ENCODE data around the gene KCNMA1. TPM values are rescaled to one million over a fixed set of nuclear protein-coding genes. Genes with fewer than 3 reads are reported as not detected.

The KCNMA1 gene
- total and polyA plus RNA-seq, 8 donors, result 2.8 to 21.1 (median 4.3) TPM

DNA sequence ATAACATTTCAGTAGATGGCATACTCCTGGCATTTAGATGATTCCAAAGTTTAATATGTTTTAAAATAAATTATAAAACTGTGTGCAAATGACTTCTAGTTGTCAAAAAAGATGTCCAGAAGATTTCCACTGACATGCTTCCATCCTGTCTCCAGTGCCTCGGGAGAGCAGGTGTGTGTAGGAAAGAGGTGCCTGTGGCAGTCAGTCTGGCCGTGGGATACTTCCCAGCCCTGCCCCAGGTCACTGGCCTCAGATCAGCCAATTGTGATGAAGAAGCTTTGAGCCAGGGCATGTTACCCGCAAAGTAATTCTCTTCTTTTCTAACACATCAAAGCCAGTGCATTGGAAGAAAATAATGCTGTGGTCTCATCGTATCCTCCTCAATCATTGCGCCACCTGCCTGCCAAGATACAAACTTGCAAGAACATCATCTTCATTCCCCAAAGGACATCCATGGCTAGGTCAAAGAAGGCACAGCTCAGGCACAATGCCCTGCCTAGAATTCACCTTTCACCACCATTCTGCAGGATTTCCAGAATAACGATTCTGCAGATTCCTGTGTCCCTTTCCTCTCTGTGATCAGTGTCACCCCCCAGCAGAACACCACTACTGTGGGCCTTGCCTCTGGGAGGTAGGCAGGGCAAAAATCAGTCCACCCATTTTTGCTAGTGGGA is 6.3 kb upstream of the KCNMA1 start:
- Histone ChIP-seq H3K4me3 (no peak overlapping the region), H3K4me1 (peaks cover 0 to 5% of the 10 kb centered on the region in 2 donors), H3K27ac (no peak overlapping the region), H3K9me3 (no peaks in the 10 kb centered on the region), H3K27me3 (peaks cover 6 to 76% of the 10 kb centered on the region in 2 donors), H3K36me3 (no peaks in the 10 kb centered on the region)
- ATAC-seq, result peak; percentile 73
- peak in 1 of 4 donors; percentile 34 for DNase-seq
- TF ChIP-seq CTCF (IDR thresholded peaks at IDR 0.05), result peak; percentile 36 to 39
- intact Hi-C loops (cut with DNase I), result loop anchor here (10.0 kb wide), 2 partner anchors 249 to 469 kb away; no protein-coding TSS in a partner anchor

DNA sequence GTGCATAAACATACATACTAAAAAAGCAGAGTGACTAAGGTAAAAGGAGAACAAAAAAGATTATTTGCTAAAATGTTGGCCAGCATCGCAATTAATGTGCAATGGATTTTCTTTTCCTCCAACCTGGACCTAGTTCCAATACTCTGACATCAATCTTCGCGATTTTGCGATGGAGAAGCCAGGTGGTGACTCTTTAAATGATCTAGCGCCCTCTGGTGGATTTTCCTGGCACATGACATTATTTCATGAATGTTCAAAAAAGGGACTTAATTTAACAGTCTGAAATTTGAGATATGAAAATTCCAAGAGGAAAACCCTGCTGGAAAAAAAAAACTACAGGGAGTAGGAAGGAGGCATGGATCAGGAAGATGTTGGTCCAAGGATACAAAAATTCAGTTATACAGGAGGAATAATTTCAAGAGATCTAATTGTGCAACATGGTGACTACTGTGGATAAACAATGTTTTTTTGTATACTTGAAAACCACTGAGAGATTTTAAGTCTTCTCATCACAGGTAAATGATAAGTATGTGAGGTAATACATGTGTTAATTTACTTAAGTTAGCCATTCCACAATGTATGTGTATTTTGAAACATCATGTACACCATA is 4.3 kb upstream of the KCNMA1 start:
- Histone ChIP-seq H3K27ac (no peak overlapping the region), H3K36me3 (no peaks in the 10 kb centered on the region), H3K4me1 (peaks cover 0 to 12% of the 10 kb centered on the region in 2 donors), H3K9me3 (no peaks in the 10 kb centered on the region), H3K27me3 (peaks cover 23 to 77% of the 10 kb centered on the region in 2 donors), H3K4me3 (no peak overlapping the region)
- TF ChIP-seq CTCF (IDR thresholded peaks at IDR 0.05), result peak; percentile 71 to 72
- ATAC-seq, result peak; percentile 69
- intact Hi-C loops (cut with DNase I), result loop anchor here (10.0 kb wide), 2 partner anchors 247 to 467 kb away; no protein-coding TSS in a partner anchor
- DNase-seq, result peak in 2 of 4 donors; percentile 66 to 72

DNA sequence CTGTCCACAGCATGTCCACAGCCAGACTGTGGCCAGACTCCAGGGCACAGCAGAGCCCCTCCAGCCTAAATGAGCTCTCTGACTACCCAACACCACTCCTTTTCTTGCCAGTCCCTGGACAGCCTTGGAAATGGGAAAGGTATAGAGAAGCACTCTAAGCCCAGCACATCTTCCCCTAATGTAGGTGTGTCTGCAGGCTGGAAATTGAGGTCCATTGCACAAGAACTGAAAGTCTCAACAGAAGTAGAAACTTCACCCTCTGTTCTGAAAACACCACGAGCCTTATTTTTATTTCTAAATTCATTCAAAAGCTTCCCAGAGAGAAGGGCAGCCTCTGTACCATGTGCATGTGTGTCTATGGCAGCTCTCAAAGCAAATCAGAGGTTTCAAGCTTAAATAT is 3.7 kb upstream of the KCNMA1 start:
- no peak overlapping the region for H3K4me3 ChIP-seq
- H3K9me3 ChIP-seq, result no peaks in the 10 kb centered on the region
- H3K27me3 ChIP-seq, result peaks cover 28 to 77% of the 10 kb centered on the region in 2 donors
- intact Hi-C loops (cut with DNase I), result loop anchor here (10.0 kb wide), 2 partner anchors 247 to 467 kb away; no protein-coding TSS in a partner anchor
- peaks cover 0 to 14% of the 10 kb centered on the region in 2 donors for H3K4me1 ChIP-seq
- no peaks in the 10 kb centered on the region for H3K36me3 ChIP-seq
- ATAC-seq (peak; percentile 6), DNase-seq (no peak)
- H3K27ac ChIP-seq, result no peak overlapping the region
- no peak for TF ChIP-seq CTCF (IDR thresholded peaks at IDR 0.05)

GRCh38 chr10:77640167-77640566 is 2.6 kb upstream of the KCNMA1 start:
- Histone ChIP-seq H3K27ac (no peak overlapping the region), H3K36me3 (no peaks in the 10 kb centered on the region), H3K27me3 (peaks cover 39 to 88% of the 10 kb centered on the region in 2 donors), H3K4me3 (no peak overlapping the region), H3K4me1 (peaks cover 0 to 14% of the 10 kb centered on the region in 2 donors), H3K9me3 (no peaks in the 10 kb centered on the region)
- intact Hi-C loops (cut with DNase I), result loop anchor here (10.0 kb wide), 2 partner anchors 245 to 465 kb away; no protein-coding TSS in a partner anchor
- no peak for DNase-seq
- TF ChIP-seq CTCF (IDR thresholded peaks at IDR 0.05), result no peak
- no peak for ATAC-seq

GRCh38 chr10:77639756-77640155 is 2.1 kb upstream of the KCNMA1 start:
- Histone ChIP-seq H3K27ac (no peak overlapping the region), H3K9me3 (no peaks in the 10 kb centered on the region), H3K27me3 (peaks cover 39 to 92% of the 10 kb centered on the region in 2 donors), H3K4me3 (no peak overlapping the region), H3K4me1 (peaks cover 0 to 14% of the 10 kb centered on the region in 2 donors), H3K36me3 (no peaks in the 10 kb centered on the region)
- intact Hi-C loops (cut with DNase I), result loop anchor here (10.0 kb wide), 2 partner anchors 245 to 465 kb away; no protein-coding TSS in a partner anchor
- ATAC-seq (no peak), DNase-seq (no peak)
- TF ChIP-seq CTCF (IDR thresholded peaks at IDR 0.05), result no peak

All from left lung (tissue), 10 donors.